Skeletal muscle tissue (tissue), 4 donors: Measurements from ENCODE around the gene BNC1. TPM values are rescaled to one million over a fixed set of nuclear protein-coding genes. Genes with fewer than 3 reads are reported as not detected.

ENCODE experiments used
- H3K27ac ChIP-seq: one replicate; pipeline ENCODE4 v1.7.0; 2013; ENCODE audit warnings: mild to moderate bottlenecking, low read depth, low read length, inconsistent platforms
- H3K27me3 ChIP-seq, 3 donors: one replicate each; pipeline ENCODE4 v1.7.0; 2013; ENCODE audit warnings: low read length in 3 of 3; ENCODE audit not compliant: control insufficient read depth in 3 of 3, insufficient read depth in 3 of 3
- H3K36me3 ChIP-seq, 3 donors: one replicate each; pipeline ENCODE4 v1.7.0; 2013; ENCODE audit warnings: low read length in 3 of 3; ENCODE audit not compliant: control insufficient read depth in 3 of 3, insufficient read depth in 3 of 3
- H3K4me1 ChIP-seq, 3 donors: one replicate each; pipeline ENCODE4 v1.7.0; 2013; ENCODE audit warnings: low read length in 3 of 3, mild to moderate bottlenecking in 3 of 3; ENCODE audit not compliant: control insufficient read depth in 3 of 3, insufficient read depth in 3 of 3
- H3K4me3 ChIP-seq, 3 donors: one replicate each; pipeline ENCODE4 v1.7.0; 2013; ENCODE audit warnings: low read length in 3 of 3
- H3K9ac ChIP-seq, 3 donors: one replicate each; pipeline ENCODE4 v1.7.0; 2013; ENCODE audit warnings: low read length in 3 of 3, mild to moderate bottlenecking in 3 of 3, moderate library complexity in 2 of 3, low read depth in 1 of 3
- H3K9me3 ChIP-seq, 3 donors: one replicate each; pipeline ENCODE4 v1.7.0; 2013; ENCODE audit warnings: low read length in 3 of 3; ENCODE audit not compliant: control insufficient read depth in 3 of 3
- total RNA-seq: library from RNA; depleted of rRNA; stranded (reverse); fragments of >200 nt; gene quantifications from one replicate; pipeline ENCODE4 v1.2.3, GENCODE V29; 2014
- donor health status: Osteomylitis.

The BNC1 gene
- total RNA-seq, 1 donor from 2014 or later = 1.6 TPM

DNA sequence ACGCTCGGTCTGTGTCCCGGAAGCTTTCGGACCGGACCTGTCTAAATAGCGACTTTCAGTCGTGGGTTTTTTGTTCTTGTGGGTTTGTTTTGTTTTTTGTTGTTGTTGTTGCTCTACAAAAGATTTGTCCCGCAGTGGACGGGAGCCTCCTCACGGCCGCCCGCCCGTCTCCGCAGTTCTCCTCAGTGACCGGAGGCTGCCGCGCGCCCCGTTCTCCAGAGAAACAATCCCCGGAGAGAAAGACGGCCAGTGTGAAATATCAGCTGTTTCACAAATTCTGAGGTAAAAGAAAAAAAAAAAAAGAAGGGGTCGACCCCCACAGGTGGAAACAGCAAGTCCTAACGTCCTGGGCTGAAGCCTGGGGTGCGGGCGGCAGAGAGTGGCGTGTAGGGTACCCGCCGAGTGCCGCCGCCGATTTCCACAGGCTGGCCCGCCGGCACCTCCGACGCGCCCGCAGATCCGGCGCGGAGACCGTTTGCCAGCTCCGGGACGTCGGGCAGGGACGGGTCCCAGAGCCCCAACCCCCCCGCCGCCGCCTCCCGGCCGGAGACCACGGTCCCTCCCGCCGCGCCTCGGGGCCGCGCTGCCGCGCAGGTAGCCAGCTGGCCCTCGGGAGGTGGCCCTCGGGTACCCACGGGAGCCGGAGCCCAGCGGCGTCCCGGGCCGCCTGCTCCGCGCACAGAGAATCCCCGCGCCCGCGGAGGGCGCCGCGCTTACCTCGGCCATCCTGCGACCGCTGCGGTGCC is 478 bp downstream of the BNC1 start:
- H3K9me3 ChIP-seq = no peaks in the 10 kb centered on the region
- H3K27me3 ChIP-seq = peaks cover 49 to 62% (median 50%) of the 10 kb centered on the region in 3 donors
- no peaks in the 10 kb centered on the region for H3K36me3 ChIP-seq
- peak overlapping the region in 1 of 3 donors; percentile 14 for H3K9ac ChIP-seq
- peaks cover 0 to 4% (median 2%) of the 10 kb centered on the region in 3 donors for H3K4me1 ChIP-seq
- no peak overlapping the region for H3K27ac ChIP-seq
- H3K4me3 ChIP-seq = peak overlapping the region; percentile 52 to 57 (median 54)

DNA sequence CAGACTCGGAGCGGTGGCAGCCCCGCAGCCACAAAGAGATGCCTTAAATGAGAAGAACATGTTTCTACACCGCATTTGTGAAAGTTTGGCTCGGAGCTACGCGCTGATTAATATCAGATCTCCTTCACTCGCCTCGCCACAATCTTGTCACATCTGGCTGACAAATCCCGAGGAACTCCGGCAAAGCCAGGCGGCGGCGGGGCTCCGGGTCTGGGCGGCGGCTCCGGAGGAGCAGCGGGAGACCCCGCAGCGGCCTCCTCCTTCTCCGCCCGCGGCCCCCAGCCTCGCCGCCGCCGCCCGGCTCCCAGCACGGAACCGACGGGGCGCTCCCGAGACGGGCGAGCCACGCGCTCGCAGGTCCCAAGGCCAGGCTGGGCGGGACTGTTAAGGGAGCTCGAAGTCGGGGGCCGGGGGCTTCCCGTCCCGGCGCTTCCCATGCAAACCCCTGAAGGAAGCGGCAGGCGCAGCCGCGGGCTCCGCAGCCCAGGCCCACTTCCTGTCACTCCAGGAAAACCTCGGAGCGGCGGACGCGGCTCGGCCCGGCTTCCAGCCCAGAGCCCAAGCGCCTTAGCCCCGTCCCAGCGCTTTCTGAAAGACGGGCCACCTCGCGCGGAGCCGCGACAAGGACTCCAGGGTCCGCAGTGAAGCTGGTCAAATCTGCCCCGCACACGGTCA is 1.2 kb downstream of the BNC1 start:
- H3K9me3 ChIP-seq = no peaks in the 10 kb centered on the region
- peaks cover 0 to 4% (median 2%) of the 10 kb centered on the region in 3 donors for H3K4me1 ChIP-seq
- no peak overlapping the region for H3K27ac ChIP-seq
- H3K9ac ChIP-seq = peak overlapping the region in 1 of 3 donors; percentile 14
- peaks cover 50 to 62% (median 52%) of the 10 kb centered on the region in 3 donors for H3K27me3 ChIP-seq
- H3K36me3 ChIP-seq = no peaks in the 10 kb centered on the region
- peak overlapping the region; percentile 52 to 57 (median 54) for H3K4me3 ChIP-seq

DNA sequence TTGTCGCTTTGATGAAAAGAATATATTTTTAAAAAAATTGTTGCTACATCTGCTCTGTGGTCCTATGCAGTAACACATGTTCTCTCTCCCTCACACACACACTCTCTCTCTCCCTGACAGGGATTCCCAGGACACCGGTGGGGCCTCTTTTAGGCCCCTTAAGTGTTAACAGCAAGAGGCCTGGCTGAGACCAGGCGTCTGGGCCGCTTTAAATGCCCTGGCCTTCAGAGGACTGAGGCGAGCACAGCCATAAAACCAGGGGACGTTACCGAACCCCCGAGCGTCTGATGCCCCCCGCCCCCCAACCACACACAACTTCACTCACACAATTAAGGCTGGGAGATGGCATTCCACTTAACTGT is 1.7 kb downstream of the BNC1 start:
- Histone ChIP-seq H3K9ac (no peak overlapping the region), H3K4me3 (no peak overlapping the region), H3K4me1 (peaks cover 0 to 4% (median 2%) of the 10 kb centered on the region in 3 donors), H3K9me3 (no peaks in the 10 kb centered on the region), H3K36me3 (no peaks in the 10 kb centered on the region), H3K27me3 (peaks cover 50 to 62% (median 52%) of the 10 kb centered on the region in 3 donors), H3K27ac (no peak overlapping the region)

DNA sequence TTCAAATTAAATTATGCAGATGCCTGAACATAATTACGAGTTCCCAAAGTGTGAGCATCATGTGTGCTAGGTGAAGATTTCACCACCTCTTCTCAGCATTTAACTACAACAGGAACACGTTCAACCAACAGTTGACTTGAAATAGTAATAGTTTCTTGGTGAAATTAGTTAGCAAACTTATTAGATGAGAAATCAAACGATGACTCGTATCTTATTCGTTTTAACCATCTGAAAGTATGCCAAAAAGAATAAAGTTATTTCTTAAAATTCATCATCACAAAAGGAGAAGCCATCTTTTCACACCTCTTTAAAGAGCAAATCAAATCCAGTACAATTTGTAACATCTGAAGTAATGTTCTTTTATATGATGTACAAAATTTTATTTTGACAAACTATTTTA is 2.3 kb downstream of the BNC1 start:
- H3K9me3 ChIP-seq = no peaks in the 10 kb centered on the region
- H3K27ac ChIP-seq = no peak overlapping the region
- H3K9ac ChIP-seq = no peak overlapping the region
- H3K36me3 ChIP-seq = no peaks in the 10 kb centered on the region
- H3K4me1 ChIP-seq = peaks cover 0 to 4% (median 2%) of the 10 kb centered on the region in 3 donors
- peaks cover 48 to 61% (median 52%) of the 10 kb centered on the region in 3 donors for H3K27me3 ChIP-seq
- no peak overlapping the region for H3K4me3 ChIP-seq

DNA sequence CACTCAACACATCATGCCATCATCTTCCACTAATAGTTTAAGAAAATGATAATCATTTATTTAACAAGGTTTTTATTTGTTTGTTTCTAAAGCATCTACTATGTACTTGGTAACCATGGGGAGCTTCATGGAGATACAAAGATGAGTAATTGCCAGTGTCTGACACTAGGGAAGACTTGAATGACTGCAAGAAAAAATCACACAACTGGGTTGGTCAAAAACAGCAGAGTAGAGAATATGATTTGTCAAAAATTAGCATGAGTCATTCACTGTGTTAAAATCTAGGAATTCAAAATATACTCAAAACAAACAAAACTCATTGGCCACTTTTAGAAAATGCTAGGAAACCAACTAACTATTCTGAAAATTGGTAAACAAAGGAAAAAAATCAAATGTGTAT is 6.3 kb downstream of the BNC1 start:
- H3K9ac ChIP-seq = no peak overlapping the region
- peaks cover 0 to 2% (median 0%) of the 10 kb centered on the region in 3 donors for H3K4me1 ChIP-seq
- no peaks in the 10 kb centered on the region for H3K9me3 ChIP-seq
- H3K27me3 ChIP-seq = peaks cover 27 to 29% (median 28%) of the 10 kb centered on the region in 3 donors
- no peak overlapping the region for H3K4me3 ChIP-seq
- no peaks in the 10 kb centered on the region for H3K36me3 ChIP-seq
- no peak overlapping the region for H3K27ac ChIP-seq

DNA sequence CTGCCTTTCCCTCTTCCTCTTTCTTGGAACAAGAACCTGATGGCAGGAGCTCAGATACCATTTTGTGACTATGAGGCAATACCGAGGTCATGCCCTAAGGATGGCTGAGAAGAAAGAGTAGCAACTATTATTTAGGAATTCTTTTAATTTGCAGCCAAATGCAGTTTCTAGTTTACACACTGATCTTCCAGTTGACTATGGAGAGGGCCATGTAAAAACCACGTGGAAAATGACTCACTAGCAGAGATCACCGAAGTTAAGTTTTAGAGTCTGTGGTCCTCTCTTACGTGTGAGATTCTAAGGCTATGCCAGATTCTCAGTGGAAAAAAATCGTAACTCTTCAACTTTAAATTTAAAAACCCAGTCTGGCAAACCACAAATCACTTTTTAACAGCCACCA is 7.8 kb downstream of the BNC1 start:
- Histone ChIP-seq H3K9me3 (no peaks in the 10 kb centered on the region), H3K27me3 (peaks cover 13 to 21% (median 15%) of the 10 kb centered on the region in 3 donors), H3K27ac (no peak overlapping the region), H3K9ac (no peak overlapping the region), H3K4me3 (no peak overlapping the region), H3K36me3 (no peaks in the 10 kb centered on the region), H3K4me1 (no peaks in the 10 kb centered on the region)

DNA sequence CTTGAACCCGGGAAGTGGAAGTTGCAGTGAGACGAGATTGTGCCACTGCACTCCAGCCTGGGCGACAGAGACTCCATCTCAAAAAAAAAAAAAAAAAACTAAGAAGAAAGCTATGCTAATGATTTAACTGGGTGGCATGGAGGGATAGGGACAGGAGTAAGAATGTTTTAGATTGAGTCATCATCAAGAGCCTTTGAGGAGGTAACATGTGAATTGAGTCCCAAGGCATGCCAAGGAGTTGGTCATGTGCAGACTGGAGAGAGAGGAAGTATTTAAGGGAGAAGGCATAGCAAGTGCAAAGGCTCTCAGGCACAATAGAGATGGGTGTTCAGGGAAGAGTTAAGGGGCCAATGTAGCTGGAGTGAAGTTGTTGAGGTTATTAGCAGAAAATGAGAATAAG is 9.1 kb downstream of the BNC1 start:
- peaks cover 3 to 14% (median 7%) of the 10 kb centered on the region in 3 donors for H3K27me3 ChIP-seq
- no peaks in the 10 kb centered on the region for H3K36me3 ChIP-seq
- H3K27ac ChIP-seq = no peak overlapping the region
- H3K4me3 ChIP-seq = no peak overlapping the region
- no peaks in the 10 kb centered on the region for H3K4me1 ChIP-seq
- H3K9ac ChIP-seq = no peak overlapping the region
- H3K9me3 ChIP-seq = no peaks in the 10 kb centered on the region

DNA sequence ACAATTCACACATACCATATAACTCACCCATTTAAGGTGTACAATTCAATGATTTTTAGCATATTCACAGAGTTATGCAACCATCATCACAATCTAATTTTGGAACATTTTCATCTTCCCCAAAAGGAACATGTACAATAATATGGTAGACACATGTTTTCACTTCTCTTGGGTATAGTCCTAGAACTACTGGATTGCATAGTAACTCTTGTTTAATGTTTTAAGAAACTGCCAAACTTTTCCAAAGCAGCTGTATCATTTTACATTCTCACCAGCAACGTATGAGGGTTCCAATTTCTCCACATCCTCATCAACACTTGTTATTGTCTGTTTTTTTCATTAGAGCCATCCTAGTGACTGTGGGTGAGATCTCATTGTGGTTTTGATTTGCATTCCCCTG is 14.3 kb downstream of the BNC1 start:
- H3K4me3 ChIP-seq = no peak overlapping the region
- no peak overlapping the region for H3K27ac ChIP-seq
- no peak overlapping the region for H3K9ac ChIP-seq
- no peaks in the 10 kb centered on the region for H3K36me3 ChIP-seq
- no peaks in the 10 kb centered on the region for H3K9me3 ChIP-seq
- H3K4me1 ChIP-seq = no peaks in the 10 kb centered on the region
- no peaks in the 10 kb centered on the region for H3K27me3 ChIP-seq

DNA sequence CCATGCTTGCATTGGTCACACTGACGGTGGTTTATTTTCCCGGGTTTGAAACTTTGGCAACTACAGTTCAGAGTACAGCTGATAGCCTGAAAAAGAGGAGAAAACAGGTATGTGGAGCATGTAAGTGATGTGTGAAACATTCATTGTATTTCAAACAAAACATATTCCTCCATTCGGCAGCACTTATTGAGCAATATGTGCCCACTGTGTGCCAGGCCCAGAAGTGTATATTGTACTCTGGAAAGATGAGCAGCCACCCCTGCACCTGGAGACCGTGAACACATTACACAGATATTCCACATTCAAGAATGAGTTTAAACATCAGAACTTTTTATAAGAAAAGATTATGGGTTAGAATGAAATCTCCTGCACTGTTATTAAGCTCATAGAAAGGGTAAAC is 16.3 kb downstream of the BNC1 start:
- Histone ChIP-seq H3K9me3 (no peaks in the 10 kb centered on the region), H3K36me3 (no peaks in the 10 kb centered on the region), H3K27me3 (peaks cover 0 to 2% (median 0%) of the 10 kb centered on the region in 3 donors), H3K9ac (no peak overlapping the region), H3K4me3 (no peak overlapping the region), H3K4me1 (no peaks in the 10 kb centered on the region), H3K27ac (no peak overlapping the region)

DNA sequence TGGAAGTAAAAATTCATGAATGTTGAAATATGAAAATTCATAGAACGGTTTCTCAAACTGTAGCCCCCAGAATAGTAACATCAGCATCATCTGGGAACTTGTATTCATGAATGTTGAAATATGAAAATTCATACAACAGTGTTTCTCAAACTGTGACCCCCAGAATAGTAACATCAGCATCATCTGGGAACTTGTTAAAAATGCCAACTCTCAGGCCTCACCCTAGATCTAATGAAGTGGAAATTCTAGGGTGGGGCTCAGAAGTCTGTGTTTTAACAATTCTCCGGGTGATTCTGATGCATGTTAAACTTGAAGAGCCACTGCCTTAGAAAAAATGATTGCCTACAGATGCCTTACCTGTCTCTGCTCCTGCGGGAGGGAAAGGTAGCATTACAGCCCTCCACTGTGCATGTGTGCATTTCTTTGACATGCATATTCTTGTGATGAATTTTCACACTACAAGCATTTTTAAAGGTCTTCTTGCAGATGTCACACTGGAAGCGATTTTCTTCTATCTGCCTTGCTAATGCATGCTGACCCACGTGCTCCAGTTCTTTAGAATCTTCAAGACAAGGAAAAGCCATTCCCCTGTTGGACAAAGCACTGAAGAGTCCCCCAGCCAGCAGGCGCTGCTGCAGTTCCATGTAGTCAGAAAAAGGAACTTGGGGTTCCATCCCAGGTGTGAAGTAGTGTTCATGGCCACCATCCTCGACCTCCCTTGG is 21.7 kb downstream of the BNC1 start:
- Histone ChIP-seq H3K9ac (no peak overlapping the region), H3K27me3 (peaks cover 0 to 2% (median 0%) of the 10 kb centered on the region in 3 donors), H3K9me3 (no peaks in the 10 kb centered on the region), H3K27ac (no peak overlapping the region), H3K4me1 (no peaks in the 10 kb centered on the region), H3K4me3 (no peak overlapping the region), H3K36me3 (no peaks in the 10 kb centered on the region)
